OCI-LY3 (cell line): Measurements from ENCODE around the gene WDR4.
"Not testable (repeated sequence)": the region's sequence is repeated elsewhere in the genome, so short reads cannot be mapped to it uniquely, and the experiment has no call there.

ENCODE experiments used
- CTCF ChIP-seq: fragments of 200-600, 300-600 bp; sonication (generic); IDR thresholded peaks from 2 replicates; pipeline ENCODE4 v1.5.1; 2014; ENCODE audit warnings: antibody characterized with exemption, low read length, low read depth
- EZH2phosphoT487 ChIP-seq: fragments of 200-600 bp; shearing (Covaris generic); IDR thresholded peaks from 2 replicates; pipeline ENCODE4 v1.6.1; 2018; ENCODE audit warnings: antibody characterized with exemption, mixed run types, low read depth

DNA sequence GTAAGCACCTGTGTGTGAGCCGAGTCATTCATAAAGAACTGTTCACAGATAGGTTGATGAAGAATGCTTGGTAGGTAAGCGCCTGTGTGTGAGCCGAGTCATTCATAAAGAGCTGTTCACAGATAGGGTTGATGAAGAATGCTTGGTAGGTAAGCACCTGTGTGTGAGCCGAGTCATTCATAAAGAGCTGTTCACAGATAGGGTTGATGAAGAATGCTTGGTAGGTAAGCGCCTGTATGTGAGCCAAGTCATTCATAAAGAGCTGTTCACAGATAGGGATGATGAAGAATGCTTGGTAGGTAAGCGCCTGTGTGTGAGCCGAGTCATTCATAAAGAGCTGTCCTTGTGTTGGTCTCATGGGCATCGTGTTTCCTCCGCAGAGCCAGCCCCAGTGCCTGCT is 29.1 kb upstream of the WDR4 start:
- TF ChIP-seq CTCF, EZH2phosphoT487: not testable (repeated sequence)
